HPDE6-E6E7 (cell line): ENCODE measurements around the gene PPEF2.

Experiments
- DNase-seq: peaks from one replicate; pipeline ENCODE4 v3.0.0; 2011; ENCODE audit warnings: missing footprints; ENCODE audit errors: extremely low spot score

The PPEF2 gene

GRCh38 chr4:75892508-75892907 is 9.7 kb downstream of the PPEF2 start:
- DNase-seq = peak; percentile 21

GRCh38 chr4:75891611-75892010 is 10.6 kb downstream of the PPEF2 start:
- no peak for DNase-seq

GRCh38 chr4:75889537-75890199 is 12.6 kb downstream of the PPEF2 start:
- DNase-seq = no peak

GRCh38 chr4:75886104-75886503 is 16.1 kb downstream of the PPEF2 start:
- DNase-seq = no peak

GRCh38 chr4:75881476-75881875 is 20.8 kb downstream of the PPEF2 start:
- no peak for DNase-seq

- DNase-seq = no peak
Measured at GRCh38 chr4:75880278-75880677, 22.0 kb downstream of the PPEF2 start.

GRCh38 chr4:75878246-75878756 is 24.0 kb downstream of the PPEF2 start:
- no peak for DNase-seq

- no peak for DNase-seq
Measured at GRCh38 chr4:75876218-75876617, 26.0 kb downstream of the PPEF2 start.

GRCh38 chr4:75869100-75869499 is 33.2 kb downstream of the PPEF2 start:
- no peak for DNase-seq

- DNase-seq = no peak
Measured at GRCh38 chr4:75867130-75867529, 35.1 kb downstream of the PPEF2 start.

- DNase-seq = no peak
Measured at GRCh38 chr4:75860606-75861005, 41.6 kb downstream of the PPEF2 start.

GRCh38 chr4:75858721-75859120 is 43.5 kb downstream of the PPEF2 start:
- no peak for DNase-seq

GRCh38 chr4:75849461-75849860 is 52.8 kb downstream of the PPEF2 start:
- DNase-seq = no peak

- DNase-seq = no peak
Measured at GRCh38 chr4:75848891-75849290, 53.4 kb downstream of the PPEF2 start.

- peak; percentile 51 for DNase-seq
Measured at GRCh38 chr4:75848171-75848760, 54.0 kb downstream of the PPEF2 start.

GRCh38 chr4:75845992-75846391 is 56.3 kb downstream of the PPEF2 start:
- DNase-seq = no peak

- no peak for DNase-seq
Measured at GRCh38 chr4:75844151-75844662, 58.0 kb downstream of the PPEF2 start.

GRCh38 chr4:75843596-75843995 is 58.7 kb downstream of the PPEF2 start:
- no peak for DNase-seq

GRCh38 chr4:75841641-75842520 is 60.4 kb downstream of the PPEF2 start:
- DNase-seq = no peak

GRCh38 chr4:75834772-75835154 is 67.5 kb downstream of the PPEF2 start:
- DNase-seq = no peak

- DNase-seq = no peak
Measured at GRCh38 chr4:75834095-75834771, 68.0 kb downstream of the PPEF2 start.
